Measurements from ENCODE around the gene GSTP1.
"Not testable (repeated sequence)": the region's sequence is repeated elsewhere in the genome, so short reads cannot be mapped to it uniquely, and the experiment has no call there.

Gene GSTP1

DNA sequence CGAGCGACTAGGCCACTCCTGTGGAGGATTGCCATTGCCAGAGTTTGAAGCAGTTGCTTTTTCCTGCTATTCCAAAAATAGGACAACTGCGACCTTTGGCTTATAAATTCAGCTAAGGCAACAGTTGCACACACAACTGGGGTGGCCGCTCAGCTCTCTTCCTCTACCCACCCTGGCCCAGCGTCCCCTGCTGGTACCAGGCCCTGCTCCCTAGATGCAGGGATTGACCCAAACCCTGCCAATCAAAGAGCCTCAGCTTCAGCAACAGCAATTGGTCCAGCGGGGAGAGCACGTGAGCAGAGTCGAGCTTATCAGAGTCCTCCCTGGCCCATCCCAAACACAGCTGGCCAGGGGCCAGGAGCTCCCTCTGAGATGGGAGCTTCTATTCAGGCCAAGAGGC lies 38.3 kb upstream of the GSTP1 start:
- Histone ChIP-seq H3K4me3 (ENCODE audit: low read length) (no peak overlapping the region), H3K9ac (ENCODE audit: low read depth, low read length) (no peak overlapping the region), H3K9me3 (replicated peaks; ENCODE audit: low read length) (no peaks in the 10 kb centered on the region), H3K4me1 (ENCODE audit: control insufficient read depth, insufficient read depth, low read length) (no peaks in the 10 kb centered on the region), H3K27me3 (ENCODE audit: control insufficient read depth, insufficient read depth, low read length) (peaks cover 39% of the 10 kb centered on the region), H3K4me2 (ENCODE audit: low read length) (no peak overlapping the region), H3K36me3 (ENCODE audit: insufficient read depth, low read length) (no peaks in the 10 kb centered on the region)

DNA sequence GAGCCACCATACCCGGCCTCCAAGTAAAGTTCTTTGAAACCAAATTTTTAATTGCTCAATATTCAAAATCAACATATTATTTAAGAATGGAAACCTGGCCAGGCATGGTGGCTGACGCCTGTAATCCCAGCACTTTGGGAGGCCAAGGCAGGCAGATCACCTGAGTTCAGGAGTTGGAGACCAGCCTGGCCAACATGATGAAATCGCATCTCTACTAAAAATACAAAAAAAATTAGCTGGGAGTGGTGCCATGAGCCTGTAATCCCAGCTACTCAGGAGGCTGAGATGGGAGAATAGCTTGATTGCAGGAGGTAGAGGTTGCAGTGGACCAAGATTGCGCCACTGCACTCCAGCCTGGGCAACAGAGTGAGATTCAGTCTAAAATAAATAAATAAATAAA lies 35.5 kb upstream of the GSTP1 start:
- not testable (repeated sequence) for H3K36me3 ChIP-seq (ENCODE audit: insufficient read depth, low read length); H3K9ac ChIP-seq (ENCODE audit: low read depth, low read length); H3K4me1 ChIP-seq (ENCODE audit: control insufficient read depth, insufficient read depth, low read length); H3K4me3 ChIP-seq (ENCODE audit: low read length); H3K9me3 ChIP-seq (replicated peaks; ENCODE audit: low read length); H3K4me2 ChIP-seq (ENCODE audit: low read length)
- H3K27me3 ChIP-seq (ENCODE audit: control insufficient read depth, insufficient read depth, low read length), result peaks cover 36% of the 10 kb centered on the region

DNA sequence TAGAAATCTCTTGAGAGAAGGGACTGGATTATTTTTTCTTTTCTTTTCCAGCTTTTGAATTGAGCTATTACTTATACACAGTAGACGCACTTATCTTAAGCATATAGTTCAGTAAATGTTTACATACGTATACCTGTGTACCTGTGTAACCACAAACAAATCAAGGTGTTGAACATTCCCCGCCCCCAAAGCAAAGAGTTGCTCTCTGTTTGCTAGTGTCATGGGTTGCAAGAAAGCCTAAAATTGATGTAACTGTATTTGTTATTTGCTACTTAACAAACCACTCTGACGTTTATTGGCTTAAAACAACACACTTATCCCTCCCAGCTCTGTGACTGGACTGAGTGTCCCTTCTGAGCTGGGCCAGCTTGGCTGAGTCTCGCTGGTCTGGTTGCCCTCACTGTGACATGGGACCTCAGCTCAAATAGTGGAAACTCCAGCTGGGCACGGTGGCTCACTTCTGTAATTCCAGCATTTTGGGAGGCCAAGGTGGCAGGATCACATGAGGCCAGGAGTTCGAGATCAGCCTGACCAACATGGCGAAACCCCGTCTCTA lies 35.0 kb upstream of the GSTP1 start:
- Histone ChIP-seq H3K4me3 (ENCODE audit: low read length) (no peak overlapping the region), H3K27me3 (ENCODE audit: control insufficient read depth, insufficient read depth, low read length) (peaks cover 30% of the 10 kb centered on the region), H3K4me1 (ENCODE audit: control insufficient read depth, insufficient read depth, low read length) (no peaks in the 10 kb centered on the region), H3K9me3 (replicated peaks; ENCODE audit: low read length) (no peaks in the 10 kb centered on the region), H3K36me3 (ENCODE audit: insufficient read depth, low read length) (no peaks in the 10 kb centered on the region), H3K9ac (ENCODE audit: low read depth, low read length) (no peak overlapping the region), H3K4me2 (ENCODE audit: low read length) (no peak overlapping the region)

DNA sequence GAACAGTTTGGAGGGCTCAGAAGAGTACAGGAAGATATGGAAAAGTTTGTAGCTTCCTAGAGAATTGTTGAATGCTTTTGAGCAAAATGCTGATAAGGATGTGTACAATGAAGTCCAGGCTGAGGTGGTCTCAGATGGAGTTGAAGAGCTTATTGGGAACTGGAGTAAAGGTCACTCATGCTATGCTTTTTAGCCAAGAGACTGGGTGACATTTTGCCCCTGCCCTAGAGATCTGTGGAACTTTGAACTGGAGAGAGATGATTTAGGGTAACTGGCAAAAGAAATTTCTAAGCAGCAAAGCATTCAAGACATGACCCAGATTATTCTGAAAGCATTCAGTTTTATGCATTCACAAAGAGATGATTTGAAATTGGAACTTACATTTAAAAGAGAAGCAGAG lies 32.5 kb upstream of the GSTP1 start:
- no peaks in the 10 kb centered on the region for H3K4me1 ChIP-seq (ENCODE audit: control insufficient read depth, insufficient read depth, low read length)
- no peaks in the 10 kb centered on the region for H3K36me3 ChIP-seq (ENCODE audit: insufficient read depth, low read length)
- no peaks in the 10 kb centered on the region for H3K9me3 ChIP-seq (replicated peaks; ENCODE audit: low read length)
- H3K4me3 ChIP-seq (ENCODE audit: low read length), result no peak overlapping the region
- H3K9ac ChIP-seq (ENCODE audit: low read depth, low read length), result no peak overlapping the region
- H3K4me2 ChIP-seq (ENCODE audit: low read length), result no peak overlapping the region
- H3K27me3 ChIP-seq (ENCODE audit: control insufficient read depth, insufficient read depth, low read length), result peaks cover 18% of the 10 kb centered on the region

DNA sequence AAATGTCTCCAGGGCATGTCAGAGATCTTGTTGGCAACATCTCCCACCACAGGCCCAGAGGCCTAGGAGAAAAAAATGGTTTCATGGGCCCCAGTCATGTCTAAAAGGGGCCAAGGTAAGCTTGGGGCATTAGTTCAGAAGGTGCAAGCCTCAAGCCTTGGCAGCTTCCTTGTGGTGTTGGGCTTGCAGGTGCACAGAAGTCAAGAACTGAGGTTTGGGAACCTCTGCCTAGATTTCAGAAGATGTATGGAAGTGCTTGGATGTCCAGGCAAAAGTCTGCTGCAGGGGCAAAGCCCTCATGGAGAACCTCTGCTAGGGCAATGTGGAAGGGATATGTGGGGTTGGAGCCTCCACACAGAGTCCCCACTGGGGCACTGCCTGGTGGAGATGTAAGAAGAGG lies 31.9 kb upstream of the GSTP1 start:
- H3K4me1 ChIP-seq (ENCODE audit: control insufficient read depth, insufficient read depth, low read length); H3K36me3 ChIP-seq (ENCODE audit: insufficient read depth, low read length); H3K9ac ChIP-seq (ENCODE audit: low read depth, low read length); H3K4me3 ChIP-seq (ENCODE audit: low read length); H3K9me3 ChIP-seq (replicated peaks; ENCODE audit: low read length); H3K4me2 ChIP-seq (ENCODE audit: low read length): not testable (repeated sequence)
- peaks cover 12% of the 10 kb centered on the region for H3K27me3 ChIP-seq (ENCODE audit: control insufficient read depth, insufficient read depth, low read length)

DNA sequence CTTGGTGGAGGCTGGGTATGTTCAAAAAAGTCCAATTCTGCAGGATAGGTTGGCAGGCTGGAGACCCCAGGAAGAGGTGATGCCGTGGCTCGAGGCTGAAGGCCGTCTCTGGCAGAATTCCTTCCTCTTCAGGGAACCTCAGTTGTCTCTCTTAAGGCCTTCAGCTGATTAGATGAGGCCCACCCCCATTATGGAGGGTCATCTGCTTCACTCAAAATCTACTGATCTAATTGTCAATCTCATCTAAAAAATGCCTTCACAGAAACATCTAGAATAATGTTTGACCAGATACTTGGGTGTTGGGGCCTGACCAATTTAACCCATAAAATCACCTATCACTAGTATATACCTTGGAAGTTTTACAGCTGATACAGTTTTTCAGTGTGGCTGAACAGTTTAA lies 27.4 kb upstream of the GSTP1 start:
- Histone ChIP-seq H3K4me1 (ENCODE audit: control insufficient read depth, insufficient read depth, low read length) (peaks cover 7% of the 10 kb centered on the region), H3K9ac (ENCODE audit: low read depth, low read length) (no peak overlapping the region), H3K36me3 (ENCODE audit: insufficient read depth, low read length) (no peaks in the 10 kb centered on the region), H3K27me3 (ENCODE audit: control insufficient read depth, insufficient read depth, low read length) (peaks cover 13% of the 10 kb centered on the region), H3K9me3 (replicated peaks; ENCODE audit: low read length) (no peaks in the 10 kb centered on the region), H3K4me2 (ENCODE audit: low read length) (no peak overlapping the region), H3K4me3 (ENCODE audit: low read length) (no peak overlapping the region)

DNA sequence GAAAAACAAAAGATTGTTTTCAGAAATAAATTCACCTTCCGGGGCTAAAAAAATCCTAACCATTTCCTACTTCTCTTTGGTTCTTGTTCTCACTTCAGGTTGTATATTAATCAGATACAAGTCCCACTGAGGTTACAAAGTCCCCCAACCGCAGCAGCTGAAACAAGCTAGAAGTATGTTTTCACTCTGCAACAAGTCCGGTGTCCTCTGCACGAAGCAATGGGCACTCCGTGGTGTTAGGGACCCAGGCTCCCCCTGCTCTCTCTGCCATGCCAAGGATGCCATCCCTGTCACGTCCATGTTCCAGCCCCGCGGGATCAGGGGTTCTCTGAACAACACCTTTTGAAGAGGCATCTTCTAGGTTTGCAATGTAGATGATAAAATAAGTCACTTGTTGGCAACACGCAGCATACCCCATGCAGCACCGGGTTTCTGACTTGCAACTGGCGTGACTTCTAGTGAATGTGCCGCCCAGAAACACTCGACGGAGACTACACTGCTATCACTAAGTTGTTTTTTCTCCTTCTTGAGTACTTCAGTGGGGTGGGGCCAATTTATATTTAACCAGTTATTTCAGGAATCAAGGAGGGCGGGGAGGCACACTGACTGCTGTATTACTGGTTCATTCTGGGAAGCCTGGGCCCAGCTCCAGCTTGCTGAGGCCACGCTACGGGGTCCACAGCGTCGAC lies 25.4 kb upstream of the GSTP1 start:
- Histone ChIP-seq H3K9ac (ENCODE audit: low read depth, low read length) (no peak overlapping the region), H3K27me3 (ENCODE audit: control insufficient read depth, insufficient read depth, low read length) (peaks cover 9% of the 10 kb centered on the region), H3K36me3 (ENCODE audit: insufficient read depth, low read length) (no peaks in the 10 kb centered on the region), H3K9me3 (replicated peaks; ENCODE audit: low read length) (no peaks in the 10 kb centered on the region), H3K4me2 (ENCODE audit: low read length) (no peak overlapping the region), H3K4me3 (ENCODE audit: low read length) (no peak overlapping the region), H3K4me1 (ENCODE audit: control insufficient read depth, insufficient read depth, low read length) (peaks cover 16% of the 10 kb centered on the region)

DNA sequence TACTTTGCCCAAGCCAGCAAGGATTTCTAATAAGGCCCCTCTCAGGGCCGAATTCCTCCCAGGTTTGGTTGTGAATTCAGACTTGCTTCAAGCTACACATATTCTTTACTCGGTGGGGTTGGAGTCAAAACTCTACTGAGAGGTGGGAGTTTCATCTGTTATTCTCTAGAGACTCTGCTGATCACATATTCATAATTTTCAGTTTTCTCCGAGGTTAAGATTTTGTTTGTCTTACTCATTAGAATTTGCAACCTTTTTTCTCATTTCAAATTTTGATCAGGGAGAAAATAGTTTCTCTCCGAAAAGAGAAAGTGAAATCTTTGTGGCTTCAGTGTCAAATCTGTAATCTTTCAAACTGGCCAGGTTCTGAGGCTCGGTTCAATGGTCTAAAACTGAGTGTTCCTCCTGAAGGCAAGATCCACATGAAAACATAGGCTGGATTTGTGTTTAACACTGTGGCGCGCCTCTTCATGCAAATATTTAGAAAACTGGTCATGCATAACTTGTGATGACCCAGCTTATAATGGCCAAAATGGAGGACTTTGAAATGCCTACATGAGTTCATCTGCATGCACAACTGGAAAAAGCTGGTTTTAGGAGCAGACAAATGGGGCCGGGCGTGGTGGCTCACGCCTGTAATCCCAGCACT lies 21.5 kb upstream of the GSTP1 start:
- Histone ChIP-seq H3K4me2 (ENCODE audit: low read length) (no peak overlapping the region), H3K9me3 (replicated peaks; ENCODE audit: low read length) (no peaks in the 10 kb centered on the region), H3K4me1 (ENCODE audit: control insufficient read depth, insufficient read depth, low read length) (peaks cover 30% of the 10 kb centered on the region), H3K36me3 (ENCODE audit: insufficient read depth, low read length) (no peaks in the 10 kb centered on the region), H3K27me3 (ENCODE audit: control insufficient read depth, insufficient read depth, low read length) (peaks cover 5% of the 10 kb centered on the region), H3K4me3 (ENCODE audit: low read length) (no peak overlapping the region), H3K9ac (ENCODE audit: low read depth, low read length) (no peak overlapping the region)

DNA sequence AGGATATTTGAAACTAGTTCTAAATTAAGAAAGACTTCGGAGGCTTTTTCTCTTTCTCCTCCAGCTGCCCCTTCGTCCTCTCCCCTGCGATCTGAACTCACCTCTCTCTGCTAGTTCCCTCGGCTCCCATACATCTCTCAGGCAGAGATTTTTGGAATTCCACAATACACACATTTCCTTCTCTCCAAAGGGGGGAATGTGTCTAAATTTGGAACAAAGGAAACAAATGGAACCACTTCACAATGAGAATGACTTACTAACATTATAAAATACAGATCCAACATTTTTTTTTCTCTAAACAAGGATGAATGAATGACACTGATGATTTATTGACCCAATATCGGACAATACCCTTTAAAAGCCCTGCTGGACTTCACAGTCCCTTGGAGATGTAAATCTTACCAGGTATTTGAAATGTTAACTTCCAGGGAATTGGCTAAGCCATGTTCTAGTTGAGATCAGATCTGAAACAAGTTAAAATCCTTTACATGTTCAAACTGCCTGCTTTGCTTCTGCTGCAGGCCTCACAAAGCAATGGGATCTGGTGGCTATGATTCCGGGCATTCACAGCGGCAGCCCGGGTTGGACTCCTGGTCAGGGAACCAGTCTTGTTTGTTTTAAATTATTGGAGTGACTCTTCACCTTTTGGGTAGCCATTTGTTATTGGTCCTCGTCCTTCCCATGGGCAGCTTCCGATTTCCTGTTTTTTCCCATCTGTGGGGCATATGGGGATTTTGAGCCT lies 20.5 kb upstream of the GSTP1 start:
- no peak overlapping the region for H3K9ac ChIP-seq (ENCODE audit: low read depth, low read length)
- no peak overlapping the region for H3K4me3 ChIP-seq (ENCODE audit: low read length)
- H3K9me3 ChIP-seq (replicated peaks; ENCODE audit: low read length), result no peaks in the 10 kb centered on the region
- peak overlapping the region; percentile 67 for H3K4me2 ChIP-seq (ENCODE audit: low read length)
- peaks cover 5% of the 10 kb centered on the region for H3K27me3 ChIP-seq (ENCODE audit: control insufficient read depth, insufficient read depth, low read length)
- peaks cover 29% of the 10 kb centered on the region for H3K4me1 ChIP-seq (ENCODE audit: control insufficient read depth, insufficient read depth, low read length)
- no peaks in the 10 kb centered on the region for H3K36me3 ChIP-seq (ENCODE audit: insufficient read depth, low read length)

DNA sequence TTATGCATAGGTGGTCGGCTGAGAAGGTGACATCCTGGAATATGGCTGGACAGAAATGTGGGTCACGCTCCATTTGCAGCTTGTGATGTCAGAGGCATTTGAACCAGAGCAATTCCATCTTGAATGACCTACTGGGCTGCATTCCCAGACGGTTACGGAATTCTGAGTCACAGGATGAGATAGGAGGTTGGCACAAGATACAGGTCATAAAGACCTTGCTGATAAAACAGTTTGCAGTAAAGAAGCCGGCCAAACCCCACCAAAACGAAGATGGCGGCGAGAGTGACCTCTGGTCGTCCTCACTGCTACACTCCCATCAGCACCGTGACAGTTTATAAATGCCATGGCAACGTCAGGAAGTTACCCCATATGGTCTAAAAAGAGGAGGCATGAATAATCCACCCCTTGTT lies 19.9 kb upstream of the GSTP1 start:
- H3K4me3 ChIP-seq (ENCODE audit: low read length), result peak overlapping the region; percentile 35
- H3K9ac ChIP-seq (ENCODE audit: low read depth, low read length); H3K27me3 ChIP-seq (ENCODE audit: control insufficient read depth, insufficient read depth, low read length): not testable (repeated sequence)

DNA sequence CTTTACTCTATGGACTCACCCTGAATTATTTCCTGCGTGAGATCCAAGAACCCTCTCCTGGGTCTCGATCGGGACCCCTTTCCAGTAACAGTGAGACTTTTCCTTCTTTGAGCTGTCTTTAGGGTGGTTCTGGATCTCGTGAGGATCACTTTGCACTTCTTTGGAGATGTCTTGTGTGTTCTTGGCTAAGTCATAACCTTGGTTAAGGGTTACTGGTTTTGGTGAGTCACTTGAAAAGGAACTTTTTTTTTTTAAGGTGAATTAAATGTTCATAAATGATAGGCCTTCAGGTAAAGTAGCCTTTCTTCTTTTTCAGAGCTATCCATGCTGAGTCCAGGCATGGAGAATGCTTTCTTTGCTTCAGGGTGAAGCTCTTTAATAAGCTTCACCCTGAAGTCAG lies 19.4 kb upstream of the GSTP1 start:
- Histone ChIP-seq H3K4me1 (ENCODE audit: control insufficient read depth, insufficient read depth, low read length) (peaks cover 24% of the 10 kb centered on the region), H3K9ac (ENCODE audit: low read depth, low read length) (no peak overlapping the region), H3K4me3 (ENCODE audit: low read length) (peak overlapping the region; percentile 35), H3K27me3 (ENCODE audit: control insufficient read depth, insufficient read depth, low read length) (no peaks in the 10 kb centered on the region), H3K9me3 (replicated peaks; ENCODE audit: low read length) (no peaks in the 10 kb centered on the region), H3K4me2 (ENCODE audit: low read length) (peak overlapping the region; percentile 67), H3K36me3 (ENCODE audit: insufficient read depth, low read length) (no peaks in the 10 kb centered on the region)

More for the DNA sequence above, 19.9 kb upstream of the GSTP1 start:
- Histone ChIP-seq H3K4me1 (ENCODE audit: control insufficient read depth, insufficient read depth, low read length) (peaks cover 24% of the 10 kb centered on the region), H3K4me2 (ENCODE audit: low read length) (peak overlapping the region; percentile 67)
- not testable (repeated sequence) for H3K36me3 ChIP-seq (ENCODE audit: insufficient read depth, low read length); H3K9me3 ChIP-seq (replicated peaks; ENCODE audit: low read length)

Data from skeletal muscle satellite cell (primary cell).